ENCODE results near the gene RNPS1.

Gene RNPS1

DNA sequence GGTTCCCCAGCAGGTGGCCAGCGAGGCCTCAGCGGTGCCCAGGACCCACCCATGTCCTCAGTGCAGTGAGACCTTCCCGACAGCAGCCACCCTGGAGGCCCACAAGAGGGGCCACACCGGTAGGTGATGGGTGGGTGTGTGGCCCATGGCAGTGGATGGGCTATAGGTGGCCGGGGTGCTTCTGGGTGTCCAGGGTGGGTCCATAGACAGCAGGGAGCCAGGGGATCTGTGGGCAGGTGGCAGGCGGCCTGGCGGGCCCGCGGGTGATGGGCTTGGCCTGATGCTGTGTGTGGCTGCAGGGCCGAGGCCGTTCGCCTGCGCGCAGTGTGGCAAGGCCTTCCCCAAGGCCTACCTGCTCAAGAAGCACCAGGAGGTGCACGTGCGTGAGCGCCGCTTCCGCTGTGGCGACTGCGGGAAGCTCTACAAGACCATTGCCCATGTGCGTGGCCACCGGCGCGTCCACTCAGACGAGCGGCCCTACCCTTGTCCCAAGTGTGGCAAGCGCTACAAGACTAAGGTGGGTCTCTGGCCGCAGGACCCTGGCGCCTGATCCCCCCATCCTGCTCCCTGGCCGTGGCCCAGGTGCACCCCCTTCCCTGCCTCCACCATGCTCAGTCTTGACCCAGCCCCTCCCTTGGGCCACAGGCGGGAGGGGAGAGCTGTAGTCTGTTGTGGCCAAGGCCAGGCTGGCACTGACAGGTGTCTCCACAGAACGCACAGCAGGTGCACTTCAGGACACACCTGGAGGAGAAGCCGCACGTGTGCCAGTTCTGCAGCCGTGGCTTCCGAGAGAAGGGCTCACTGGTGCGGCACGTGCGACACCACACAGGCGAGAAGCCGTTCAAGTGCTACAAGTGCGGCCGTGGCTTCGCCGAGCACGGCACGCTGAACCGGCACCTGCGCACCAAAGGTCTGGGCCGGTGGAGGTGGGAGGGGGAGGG is 33.8 kb downstream of the RNPS1 start:
- no peak for DNase-seq

DNA sequence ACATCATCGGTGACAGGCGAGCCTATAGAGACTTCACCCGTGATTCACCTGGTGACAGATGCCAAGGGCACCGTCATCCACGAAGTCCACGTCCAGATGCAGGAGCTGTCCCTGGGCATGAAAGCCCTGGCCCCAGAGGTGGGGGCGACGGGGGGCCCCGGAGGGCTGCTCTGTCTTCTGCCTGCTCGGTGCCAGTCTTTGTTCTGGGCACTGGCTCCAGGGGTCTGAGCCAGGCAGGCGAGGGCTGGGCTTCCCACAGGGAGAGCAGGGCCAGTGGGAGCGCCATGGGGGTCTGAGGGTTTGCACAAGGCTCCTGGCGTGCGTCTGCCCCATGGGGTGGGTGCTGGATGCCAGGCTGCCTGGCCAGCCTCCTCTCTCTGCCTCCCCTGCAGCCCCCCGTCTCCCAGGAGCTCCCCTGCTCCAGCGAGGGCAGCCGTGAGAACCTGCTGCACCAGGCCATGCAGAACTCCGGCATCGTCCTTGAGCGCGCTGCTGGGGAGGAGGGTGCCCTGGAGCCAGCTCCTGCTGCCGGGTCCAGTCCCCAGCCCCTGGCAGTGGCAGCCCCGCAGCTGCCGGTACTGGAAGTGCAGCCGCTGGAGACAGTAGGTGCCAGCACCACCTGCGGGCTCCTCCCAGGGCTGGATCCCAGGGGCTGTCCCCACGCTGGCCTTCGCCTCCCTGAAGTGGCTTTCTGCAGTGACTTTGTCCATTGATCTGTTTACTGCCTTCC is 34.7 kb downstream of the RNPS1 start:
- DNase-seq, result no peak

DNA sequence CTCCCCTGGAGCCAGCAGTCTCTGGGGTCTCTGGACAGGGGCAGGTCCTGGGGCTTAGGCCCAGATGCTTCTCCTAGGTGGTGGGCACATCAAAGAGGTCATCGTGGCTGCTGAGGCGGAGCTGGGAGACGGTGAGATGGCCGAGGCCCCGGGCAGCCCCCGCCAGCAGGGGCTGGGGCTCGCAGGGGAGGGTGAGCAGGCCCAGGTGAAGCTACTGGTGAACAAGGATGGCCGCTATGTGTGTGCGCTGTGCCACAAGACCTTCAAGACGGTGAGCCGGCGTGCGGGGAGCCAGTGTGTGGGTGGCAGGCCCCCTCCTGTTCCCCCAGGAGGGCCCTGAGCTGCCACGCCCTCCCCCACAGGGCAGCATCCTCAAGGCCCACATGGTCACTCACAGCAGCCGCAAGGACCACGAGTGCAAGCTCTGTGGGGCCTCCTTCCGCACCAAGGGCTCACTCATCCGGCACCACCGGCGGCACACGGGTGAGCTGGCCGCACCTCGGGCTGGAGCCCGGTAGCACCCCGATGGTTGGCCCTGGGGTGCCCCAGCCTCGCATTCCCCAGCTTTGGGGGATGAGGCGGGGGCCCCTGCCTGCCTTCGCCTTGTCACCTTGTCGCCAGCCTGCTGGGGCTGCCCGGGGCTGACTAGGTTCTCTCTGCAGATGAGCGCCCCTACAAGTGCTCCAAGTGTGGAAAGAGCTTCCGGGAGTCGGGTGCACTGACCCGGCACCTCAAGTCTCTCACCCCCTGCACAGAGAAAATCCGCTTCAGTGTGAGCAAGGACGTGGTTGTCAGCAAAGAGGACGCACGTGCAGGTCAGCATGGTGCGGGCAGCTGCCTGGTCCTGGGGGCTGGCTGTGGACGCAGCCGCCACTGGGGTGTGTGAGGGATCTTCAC is 35.6 kb downstream of the RNPS1 start:
- DNase-seq, result no peak

- no peak for DNase-seq
Observed at GRCh38 chr16:2231016-2231931, 36.7 kb downstream of the RNPS1 start.

DNA sequence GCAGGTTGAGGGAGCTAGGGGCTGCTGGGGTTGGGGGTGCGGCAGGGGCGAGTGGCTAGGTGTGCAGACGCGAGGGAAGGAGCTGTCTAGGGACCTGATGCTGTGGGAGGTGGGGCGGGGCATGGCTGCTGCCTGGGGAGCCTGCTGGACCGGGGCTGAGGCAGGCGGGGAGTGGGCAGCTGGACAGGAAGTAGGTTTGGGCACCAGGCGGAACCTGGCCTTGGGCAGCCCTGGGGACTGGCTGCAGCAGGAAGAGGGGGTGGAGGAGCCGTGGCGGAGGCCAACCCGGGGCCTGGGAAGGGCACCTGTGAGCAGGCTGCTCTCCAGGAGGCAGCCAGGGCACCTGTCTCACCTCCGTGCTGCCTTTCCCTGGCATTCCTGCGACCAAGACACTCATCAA is 37.5 kb downstream of the RNPS1 start:
- no peak for DNase-seq

DNA sequence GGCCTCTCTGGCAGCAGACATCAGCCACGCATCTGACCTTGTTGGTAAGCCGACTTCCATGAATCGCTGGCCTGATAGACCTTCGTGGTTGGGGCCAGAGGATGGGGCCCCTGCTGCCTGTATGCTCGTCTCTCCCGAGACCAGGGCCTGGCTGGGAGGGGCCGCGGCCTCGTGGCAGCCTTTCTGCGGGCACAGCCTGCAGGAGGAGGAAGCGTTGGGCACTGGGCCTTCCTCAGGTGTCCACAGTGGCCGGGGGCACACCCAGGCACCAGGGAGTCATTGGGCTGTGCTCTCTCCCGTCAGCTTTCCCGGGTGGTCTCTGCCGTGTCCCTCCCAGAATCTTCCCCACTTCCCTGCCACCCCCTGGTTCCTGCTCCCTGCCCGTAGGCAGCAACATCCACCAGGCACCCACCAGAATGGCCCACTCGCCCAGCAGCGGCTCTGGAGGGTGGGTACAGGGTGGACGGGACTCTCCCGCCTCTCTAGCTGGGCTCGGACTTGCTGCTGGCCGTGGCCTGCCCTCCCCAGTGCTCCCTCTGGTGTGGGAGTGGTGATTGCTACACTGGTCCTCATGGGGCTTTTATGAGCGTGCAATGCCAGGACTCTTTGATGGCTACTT is 38.2 kb downstream of the RNPS1 start:
- no peak for DNase-seq

- no peak for DNase-seq
Observed at GRCh38 chr16:2229091-2229490, 38.8 kb downstream of the RNPS1 start.

DNA sequence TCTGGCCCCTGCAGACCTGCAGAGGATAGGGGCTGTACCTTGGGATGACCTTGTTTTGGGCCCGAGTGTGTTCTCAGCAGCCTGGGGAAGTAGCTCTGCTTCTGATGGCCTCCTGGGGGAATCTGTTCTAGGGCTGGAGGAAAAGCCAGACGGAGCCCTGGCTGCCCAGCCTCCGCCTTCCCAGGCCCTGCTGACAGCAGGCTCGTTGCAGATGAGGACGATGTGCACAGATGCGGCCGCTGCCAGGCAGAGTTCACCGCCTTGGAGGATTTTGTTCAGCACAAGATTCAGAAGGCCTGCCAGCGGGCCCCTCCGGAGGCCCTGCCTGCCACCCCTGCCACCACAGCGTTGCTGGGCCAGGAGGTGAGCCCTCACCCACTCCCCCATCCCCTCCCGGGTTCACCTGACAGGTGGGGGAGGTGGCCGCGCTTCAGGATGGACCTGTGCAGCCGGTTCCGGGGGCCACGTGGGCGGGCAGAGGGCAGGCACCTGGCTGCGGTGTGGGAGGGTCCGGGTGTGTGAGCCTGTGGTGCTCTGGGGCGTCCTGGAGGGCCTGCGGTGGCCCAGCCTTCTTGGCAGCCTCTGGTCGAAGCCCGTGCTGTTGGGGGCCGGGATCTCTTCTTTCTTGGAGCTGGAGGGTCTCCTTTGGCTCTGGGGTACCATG is 39.6 kb downstream of the RNPS1 start:
- no peak for DNase-seq

DNA sequence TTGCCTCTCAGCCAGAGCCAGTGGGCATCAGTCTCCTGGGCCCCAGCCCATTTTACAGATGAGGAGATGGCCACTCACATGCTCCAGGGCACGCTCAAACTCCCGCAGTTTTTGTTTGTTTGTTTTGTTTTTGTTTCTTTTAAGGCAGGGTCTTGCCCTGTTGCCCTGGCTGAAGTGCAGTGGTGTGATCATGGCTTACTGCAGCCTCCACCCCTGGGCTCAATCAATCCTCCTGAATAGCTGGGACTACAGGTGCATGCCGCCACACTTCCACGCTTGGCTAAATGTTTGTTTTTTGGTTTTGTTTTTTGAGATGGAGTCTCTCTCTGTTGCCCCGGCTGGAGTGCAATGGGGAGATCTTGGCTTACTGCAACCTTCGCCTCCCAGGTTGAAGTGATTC is 41.0 kb downstream of the RNPS1 start:
- DNase-seq, result no peak

DNA sequence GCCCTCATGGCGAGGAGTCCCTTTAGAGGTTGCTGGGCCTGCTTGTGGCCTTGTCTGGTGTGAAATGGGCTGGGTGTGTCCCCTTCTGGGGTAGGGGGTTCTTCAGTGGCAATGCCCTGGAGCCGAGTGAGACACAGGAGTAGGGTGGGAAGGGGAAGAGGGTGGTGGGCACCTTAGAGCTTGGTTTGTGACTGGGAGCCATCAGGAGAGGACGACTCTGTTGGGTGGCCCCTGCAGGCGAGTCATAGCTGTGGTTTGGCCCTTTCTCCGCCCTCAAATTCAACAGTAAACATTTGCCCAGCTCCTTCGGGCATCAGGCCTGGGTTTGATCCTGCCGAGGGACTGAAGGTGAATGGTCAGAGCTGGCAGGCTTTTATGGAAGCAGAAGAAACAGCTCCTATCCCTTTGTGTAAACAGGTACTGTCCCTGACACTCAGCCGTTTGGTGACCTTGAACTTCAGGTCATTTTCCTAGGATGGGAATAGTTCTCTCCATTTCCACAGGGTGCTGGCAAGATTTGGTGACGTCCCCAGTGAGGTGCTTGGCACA is 41.6 kb downstream of the RNPS1 start:
- DNase-seq, result no peak

- DNase-seq, result no peak
Observed at GRCh38 chr16:2223942-2224486, 43.9 kb downstream of the RNPS1 start.

GRCh38 chr16:2223221-2223941 is 44.5 kb downstream of the RNPS1 start, which contains the start of gene E4F1:
Gene E4F1, plus strand, starts transcription at chr16:2223591. Its CDS starts 23 bp downstream, at chr16:2223614.
- DNase-seq, result peak; percentile 99

GRCh38 chr16:2216330-2216729 is 51.6 kb downstream of the RNPS1 start:
- no peak for DNase-seq

- DNase-seq, result no peak
Observed at GRCh38 chr16:2214719-2214968, 53.3 kb downstream of the RNPS1 start, which contains the start of gene PGP. Gene PGP, minus strand, starts transcription at chr16:2214840. Its CDS starts 63 bp downstream, at chr16:2214777.

DNA sequence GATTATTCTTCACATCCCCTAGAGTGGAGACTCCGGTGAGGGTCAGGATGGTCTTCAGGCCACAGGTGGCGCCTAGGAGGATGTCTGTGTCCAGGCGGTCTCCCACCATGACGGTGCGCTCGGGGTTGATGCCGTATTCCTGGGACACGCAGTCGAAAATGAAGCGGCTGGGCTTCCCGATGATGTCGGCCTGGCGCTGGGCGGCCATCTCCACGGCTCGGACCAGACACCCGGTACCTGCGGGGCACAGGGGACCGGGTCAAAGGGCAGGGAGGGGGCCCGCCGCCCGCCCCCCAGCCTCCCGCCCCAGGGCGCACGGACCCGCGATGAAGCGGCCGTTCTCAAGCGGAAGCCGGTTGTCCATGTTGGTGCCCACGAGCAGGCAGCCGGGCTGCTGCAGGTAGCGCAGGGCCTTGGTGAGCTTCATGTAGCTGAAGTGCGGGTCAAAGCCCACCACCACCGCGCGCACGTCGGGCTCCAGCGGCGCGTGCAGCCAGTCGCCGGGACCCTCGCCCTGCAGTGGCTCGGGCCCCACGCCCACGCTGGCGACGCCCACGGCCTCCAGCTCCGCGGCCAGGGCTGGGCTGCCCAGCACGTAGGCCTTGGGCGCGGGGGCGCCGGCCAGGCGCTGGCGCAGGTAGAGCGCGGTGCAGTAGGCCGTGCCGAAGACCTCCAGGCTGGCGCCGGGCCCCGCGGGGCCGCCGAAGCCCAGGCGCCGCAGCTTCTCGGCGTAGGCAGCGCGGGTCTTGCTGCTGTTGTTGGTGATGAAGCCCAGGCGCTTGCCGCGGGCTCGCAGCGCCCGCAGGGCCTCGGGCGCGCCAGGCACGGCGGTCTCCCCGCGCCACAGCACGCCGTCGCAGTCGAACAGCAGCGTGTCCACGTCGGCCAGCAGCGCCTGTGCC is 53.9 kb downstream of the RNPS1 start:
- no peak for DNase-seq

DNA sequence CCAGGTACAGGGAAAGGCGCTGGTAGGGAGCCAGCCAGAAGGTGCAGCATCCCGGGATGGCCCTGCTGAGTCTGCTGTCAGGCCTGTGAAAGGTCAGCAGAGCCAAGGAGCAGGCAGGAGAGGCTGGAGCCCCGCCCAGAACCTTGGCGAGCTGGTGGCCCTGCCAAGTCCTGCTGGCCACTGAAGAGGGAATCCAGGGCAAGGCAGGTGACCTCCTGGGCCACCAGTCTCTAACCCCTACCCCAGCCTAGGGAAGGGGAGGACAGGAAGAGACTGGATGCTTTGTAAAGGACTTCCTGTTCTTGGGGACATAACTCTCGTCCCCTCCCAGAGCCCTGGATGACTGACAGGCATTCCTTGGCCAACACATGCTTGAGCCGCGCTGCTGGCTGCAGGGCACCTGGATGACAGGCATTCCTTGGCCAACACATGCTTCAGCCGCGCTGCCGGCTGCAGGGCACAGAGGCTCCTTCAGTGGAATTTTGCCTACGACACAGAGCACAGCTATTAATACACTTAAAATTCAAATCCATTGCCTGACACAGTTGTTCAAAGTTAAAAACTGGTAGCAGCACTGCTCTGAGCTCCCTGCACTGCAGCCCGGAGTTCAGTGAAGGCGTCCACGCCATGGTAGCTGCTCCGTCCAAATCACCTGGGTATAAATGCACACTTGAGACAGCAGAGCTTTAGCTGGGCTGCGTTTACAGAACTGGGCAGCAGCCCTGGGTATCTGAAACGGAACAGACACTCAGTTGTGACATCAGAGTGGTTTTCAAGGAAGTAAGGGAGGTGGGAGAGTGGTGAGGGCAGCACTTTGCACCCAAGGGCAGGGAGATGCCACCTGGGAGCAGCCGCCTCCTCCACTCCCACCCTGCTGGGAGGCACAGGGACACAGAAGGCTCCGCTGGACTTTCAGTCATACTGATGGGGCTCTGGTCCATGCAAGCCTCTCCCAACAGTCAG is 55.3 kb downstream of the RNPS1 start:
- no peak for DNase-seq

- no peak for DNase-seq
Observed at GRCh38 chr16:2211923-2212347, 56.0 kb downstream of the RNPS1 start.
